Retinal pigment epithelial cell (primary cell): ENCODE results near the gene NRP1.

Experiments
- DNase-seq: peaks from one replicate; pipeline ENCODE4 v3.0.0-alpha.2; 2010; ENCODE audit warnings: low read depth
- H3K4me3 ChIP-seq: 2 replicates; pipeline ENCODE4 v1.5.1; 2011; ENCODE audit warnings: mild to moderate bottlenecking, low read length, control low read depth, moderate library complexity
- CTCF ChIP-seq: conservative IDR thresholded peaks from 2 replicates; pipeline ENCODE4 v1.5.1; 2011; ENCODE audit warnings: low read depth, low read length, control low read depth, inconsistent platforms

The NRP1 gene

GRCh38 chr10:33336582-33337325, 2.3 kb upstream of the NRP1 start:
- H3K4me3 ChIP-seq = peak overlapping the region; percentile 73
- TF ChIP-seq CTCF = no peak
- DNase-seq = no peak

GRCh38 chr10:33335801-33336581, 1.5 kb upstream of the NRP1 start:
- no peak for DNase-seq
- no peak for TF ChIP-seq CTCF
- peak overlapping the region; percentile 73 for H3K4me3 ChIP-seq

GRCh38 chr10:33335551-33335800, 1.0 kb upstream of the NRP1 start:
- peak overlapping the region; percentile 73 for H3K4me3 ChIP-seq
- no peak for TF ChIP-seq CTCF
- DNase-seq = no peak

- peak overlapping the region; percentile 73 for H3K4me3 ChIP-seq
- no peak for DNase-seq
These were observed 511 bp upstream of the NRP1 start for GRCh38 chr10:33334805-33335550.

GRCh38 chr10:33333260-33334101, 986 bp downstream of the NRP1 start:
- no peak for TF ChIP-seq CTCF
- H3K4me3 ChIP-seq = peak overlapping the region; percentile 73
- DNase-seq = peak; percentile 61

More at GRCh38 chr10:33334805-33335550, 511 bp upstream of the NRP1 start:
- peak; percentile 53 for TF ChIP-seq CTCF

- peak overlapping the region; percentile 73 for H3K4me3 ChIP-seq
- no peak for TF ChIP-seq CTCF
- no peak for DNase-seq
These were observed 2.0 kb downstream of the NRP1 start for GRCh38 chr10:33332183-33333065.
